HT1080 (cell line): ENCODE results near the gene LCAT. TPM values are rescaled to one million over a fixed set of nuclear protein-coding genes. Genes with fewer than 3 reads are reported as not detected.
A peak's percentile ranks its signal among the peaks of the same experiment; 100 is the strongest.
"Not testable (repeated sequence)": the region's sequence is repeated elsewhere in the genome, so short reads cannot be mapped to it uniquely, and the experiment has no call there.

Experiments used
- DNase-seq: peaks from one replicate; pipeline ENCODE4 v3.0.0-alpha.2; 2015; ENCODE audit warnings: low read depth
- total RNA-seq: library from RNA; depleted of rRNA; stranded (reverse); fragments of >200 nt; shearing (Covaris generic); gene quantifications from 2 replicates; pipeline ENCODE4 v1.2.3, GENCODE V29; 2014

LCAT gene
- total RNA-seq, 1 experiment from 2014 or later: 3.5 TPM

- DNase-seq: no peak
These were observed 6.5 kb upstream of the LCAT start for GRCh38 chr16:67950335-67950843.

- DNase-seq: no peak
These were observed 5.7 kb upstream of the LCAT start for GRCh38 chr16:67949645-67950044.

GRCh38 chr16:67948015-67948414, 4.1 kb upstream of the LCAT start:
- DNase-seq: no peak

- DNase-seq: no peak
These were observed 3.1 kb upstream of the LCAT start for GRCh38 chr16:67946966-67947558.

- DNase-seq: no peak
These were observed 2.2 kb upstream of the LCAT start for GRCh38 chr16:67946128-67946569.

GRCh38 chr16:67945392-67945933, 1.5 kb upstream of the LCAT start:
- no peak for DNase-seq

- no peak for DNase-seq
These were observed 921 bp upstream of the LCAT start for GRCh38 chr16:67944690-67945391.

- DNase-seq: no peak
These were observed 683 bp downstream of the LCAT start for GRCh38 chr16:67943256-67943618.

GRCh38 chr16:67942510-67943255, 1.2 kb downstream of the LCAT start:
- DNase-seq: no peak

GRCh38 chr16:67942200-67942509, 1.8 kb downstream of the LCAT start:
- no peak for DNase-seq

- no peak for DNase-seq
These were observed 2.3 kb downstream of the LCAT start for GRCh38 chr16:67941469-67942199.

GRCh38 chr16:67940446-67941089, 3.4 kb downstream of the LCAT start:
- DNase-seq: no peak

- no peak for DNase-seq
These were observed 4.1 kb downstream of the LCAT start for GRCh38 chr16:67939507-67940445.

- not testable (repeated sequence) for DNase-seq
These were observed 6.2 kb downstream of the LCAT start for GRCh38 chr16:67937713-67938112.

- no peak for DNase-seq
These were observed 6.9 kb downstream of the LCAT start for GRCh38 chr16:67936880-67937605.

- DNase-seq: peak; percentile 57
These were observed 7.6 kb downstream of the LCAT start, which contains the start of gene PSMB10 for GRCh38 chr16:67936124-67936879. Gene PSMB10 (minus strand): TSS chr16:67936850. CDS start chr16:67936749, 101 bp downstream.

GRCh38 chr16:67935402-67936123, 8.4 kb downstream of the LCAT start:
- DNase-seq: peak; percentile 96

- no peak for DNase-seq
These were observed 8.9 kb downstream of the LCAT start for GRCh38 chr16:67935101-67935401.
